ENCODE data around the gene SAMD4B.
A peak's percentile ranks its signal among the peaks of the same experiment; 100 is the strongest.
"Not testable (repeated sequence)": the region's sequence is repeated elsewhere in the genome, so short reads cannot be mapped to it uniquely, and the experiment has no call there.

SAMD4B gene

GRCh38 chr19:39341719-39342604 is at the start of gene SAMD4B:
Gene SAMD4B, plus strand, starts transcription at chr19:39342421. Its CDS starts 14,473 bp downstream, at chr19:39356894.
- peak; percentile 98 to 99 for DNase-seq

GRCh38 chr19:39293394-39293793 is 48.8 kb upstream of the SAMD4B start:
- DNase-seq: no peak

- DNase-seq: no peak
These were observed 46.1 kb upstream of the SAMD4B start, which contains the start of gene IFNL1 for GRCh38 chr19:39296055-39296645. Gene IFNL1, plus strand, starts transcription at chr19:39296407. Its CDS starts 15 bp downstream, at chr19:39296422.

GRCh38 chr19:39296906-39297305 is 45.3 kb upstream of the SAMD4B start:
- no peak for DNase-seq

GRCh38 chr19:39297931-39298634 is 44.1 kb upstream of the SAMD4B start:
- peak; percentile 44 to 49 for DNase-seq

- DNase-seq: no peak
These were observed 42.8 kb upstream of the SAMD4B start for GRCh38 chr19:39299404-39299803.

- no peak for DNase-seq
These were observed 42.4 kb upstream of the SAMD4B start for GRCh38 chr19:39299832-39300231.

- DNase-seq: no peak
These were observed 41.2 kb upstream of the SAMD4B start for GRCh38 chr19:39301021-39301420.

- no peak for DNase-seq
These were observed 40.7 kb upstream of the SAMD4B start for GRCh38 chr19:39301562-39301961.

GRCh38 chr19:39303373-39304184 is 38.6 kb upstream of the SAMD4B start:
- DNase-seq: no peak

GRCh38 chr19:39304185-39304513 is 38.1 kb upstream of the SAMD4B start:
- no peak for DNase-seq

GRCh38 chr19:39304701-39305571 is 37.3 kb upstream of the SAMD4B start:
- DNase-seq: no peak

- DNase-seq: no peak
These were observed 36.1 kb upstream of the SAMD4B start for GRCh38 chr19:39306075-39306474.

- DNase-seq: no peak
These were observed 35.0 kb upstream of the SAMD4B start for GRCh38 chr19:39307046-39307821.

- no peak for DNase-seq
These were observed 34.2 kb upstream of the SAMD4B start for GRCh38 chr19:39307822-39308530.

GRCh38 chr19:39308531-39309304 is 33.5 kb upstream of the SAMD4B start:
- DNase-seq: no peak

- DNase-seq: not testable (repeated sequence)
These were observed 32.9 kb upstream of the SAMD4B start for GRCh38 chr19:39309305-39309670.

- DNase-seq: no peak
These were observed 31.5 kb upstream of the SAMD4B start for GRCh38 chr19:39310558-39311311.
